SK-N-SH (cell line): ENCODE results near the gene FDPS. TPM values are rescaled to one million over a fixed set of nuclear protein-coding genes. Genes with fewer than 3 reads are reported as not detected.

Source experiments
- CTCF ChIA-PET: fragments of 300-600, 350-600 bp; formaldehyde crosslinking; extraction: SDS; loops from one replicate; lab custom pipeline; 2021; lab: Yijun Ruan, JAX
- POLR2A ChIA-PET: fragments of 350-600 bp; sonication (Branson Sonifier 250); formaldehyde crosslinking; extraction: SDS; loops from one replicate; lab custom pipeline; 2020; ENCODE audit warnings: antibody characterized with exemption, inconsistent platforms; lab: Yijun Ruan, JAX
- DNase-seq: peaks from one replicate; pipeline ENCODE4 v3.0.0; 2012
- H2AFZ ChIP-seq: fragments of 200-600 bp; sonication (generic); 2 replicates; pipeline ENCODE4 v1.8.1; 2016; ENCODE audit warnings: antibody characterized with exemption, mild to moderate bottlenecking, low read depth
- H3F3A ChIP-seq: fragments of 200-600 bp; sonication (generic); replicated peaks from 2 replicates; pipeline ENCODE3; 2016; ENCODE audit warnings: antibody characterized with exemption, mild to moderate bottlenecking; ENCODE audit not compliant: insufficient read depth
- H3K27ac ChIP-seq, 2 experiments: fragments of 200-500 bp in 1 of 2; fragments of 200-600 bp in 1 of 2; sonication (Bioruptor generic) in 1 of 2; sonication (generic), shearing (Covaris generic) in 1 of 2; 2 replicates each; pipeline versions ENCODE4 v1.5.1 to v1.6.1; 2014 to 2016; ENCODE audit warnings: low read depth in 2 of 2, inconsistent platforms in 1 of 2, low read length in 1 of 2, mild to moderate bottlenecking in 1 of 2, mixed read lengths in 1 of 2
- H3K27me3 ChIP-seq: fragments of 200-600 bp; sonication (generic), shearing (Covaris generic); 2 replicates; pipeline ENCODE4 v1.6.1; 2016; ENCODE audit warnings: mixed run types; ENCODE audit not compliant: insufficient read depth
- H3K36me3 ChIP-seq, 2 experiments: fragments of 200-500 bp in 1 of 2; fragments of 200-600 bp in 1 of 2; sonication (Bioruptor generic) in 1 of 2; sonication (generic) in 1 of 2; replicated peaks in 1 of 2; 2 replicates each; pipeline versions ENCODE3 to v1.5.1; 2014 to 2016; ENCODE audit warnings: low read length in 1 of 2, mild to moderate bottlenecking in 1 of 2; ENCODE audit not compliant: insufficient read depth in 2 of 2, control insufficient read depth in 1 of 2
- H3K4me1 ChIP-seq, 2 experiments: fragments of 200-500 bp in 1 of 2; fragments of 200-600 bp in 1 of 2; sonication (Bioruptor generic) in 1 of 2; sonication (generic), shearing (Covaris generic) in 1 of 2; 2 replicates each; pipeline versions ENCODE4 v1.5.1 to v1.6.1; 2014 to 2016; ENCODE audit warnings: low read depth in 1 of 2, low read length in 1 of 2, mixed run types in 1 of 2; ENCODE audit not compliant: insufficient read depth in 2 of 2, control insufficient read depth in 1 of 2
- H3K4me2 ChIP-seq: fragments of 200-600 bp; sonication (generic), shearing (Covaris generic); 2 replicates; pipeline ENCODE4 v1.6.1; 2017; ENCODE audit warnings: mixed run types
- H3K4me3 ChIP-seq, 2 experiments: fragments of 200-500 bp in 1 of 2; fragments of 200-600 bp in 1 of 2; sonication (Bioruptor generic) in 1 of 2; sonication (generic), shearing (Covaris generic) in 1 of 2; 2 replicates each; pipeline versions ENCODE4 v1.5.1 to v1.8.1; 2014 to 2016; ENCODE audit warnings: low read depth in 2 of 2, inconsistent platforms in 1 of 2, low read length in 1 of 2, mild to moderate bottlenecking in 1 of 2, mixed read lengths in 1 of 2, moderate library complexity in 1 of 2
- H3K79me2 ChIP-seq: fragments of 200-600 bp; sonication (generic); 2 replicates; pipeline ENCODE4 v1.8.1; 2017; ENCODE audit warnings: mild to moderate bottlenecking; ENCODE audit not compliant: insufficient read depth
- H3K9ac ChIP-seq: fragments of 200-600 bp; sonication (generic); 2 replicates; pipeline ENCODE4 v1.6.1; 2017; ENCODE audit warnings: mixed run types
- H3K9me2 ChIP-seq: fragments of 200-600 bp; sonication (generic); 2 replicates; pipeline ENCODE4 v1.6.1; 2017; ENCODE audit warnings: mixed run types
- H3K9me3 ChIP-seq: fragments of 200-600 bp; sonication (generic); 2 replicates; pipeline ENCODE4 v1.6.1; 2017; ENCODE audit warnings: mixed run types, mild to moderate bottlenecking, moderate library complexity
- H4K20me1 ChIP-seq: fragments of 200-600 bp; sonication (generic); 2 replicates; pipeline ENCODE4 v1.6.1; 2017; ENCODE audit warnings: mild to moderate bottlenecking, mixed run types; ENCODE audit not compliant: insufficient read depth
- EP300 ChIP-seq, 2 experiments: IDR thresholded peaks; 2 replicates each; pipeline versions ENCODE4 v1.4.0 to v1.6.1; 2012; ENCODE audit warnings: borderline replicate concordance in 1 of 2, low read depth in 1 of 2, low read length in 1 of 2
- EZH2phosphoT487 ChIP-seq: fragments of 200-600 bp; sonication (generic); IDR thresholded peaks from 2 replicates; pipeline ENCODE4 v1.6.1; 2017; ENCODE audit warnings: low read depth, mixed run types, mild to moderate bottlenecking, antibody characterized with exemption, moderate library complexity, borderline replicate concordance
- FOXJ3 ChIP-seq: sonication (generic); formaldehyde crosslinking; IDR thresholded peaks from 2 replicates; pipeline ENCODE4 v1.5.1; 2020; ENCODE audit warnings: mild to moderate bottlenecking, missing genetic modification reagents
- FOXM1 ChIP-seq: IDR thresholded peaks from 2 replicates; pipeline ENCODE4 v1.4.0; 2012; ENCODE audit warnings: low read depth, mild to moderate bottlenecking
- GATA2 ChIP-seq: sonication (generic); formaldehyde crosslinking; IDR thresholded peaks from 2 replicates; pipeline ENCODE4 v1.5.0; 2020; ENCODE audit warnings: mild to moderate bottlenecking, missing genetic modification reagents
- MEF2A ChIP-seq: IDR thresholded peaks from 2 replicates; pipeline ENCODE4 v1.4.0; 2012; ENCODE audit warnings: low read depth, borderline replicate concordance
- RAD21 ChIP-seq: IDR thresholded peaks from 2 replicates; pipeline ENCODE4 v1.6.1; 2012; ENCODE audit warnings: mild to moderate bottlenecking, low read length
- RCOR1 ChIP-seq: fragments of 150-350 bp; IDR thresholded peaks from 2 replicates; pipeline ENCODE4 v1.6.1; 2017; ENCODE audit warnings: antibody characterized with exemption, low read length
- RXRA ChIP-seq: IDR thresholded peaks from 2 replicates; pipeline ENCODE4 v1.4.0; 2012; ENCODE audit warnings: low read depth, mild to moderate bottlenecking, borderline replicate concordance
- SIN3A ChIP-seq: IDR thresholded peaks from 2 replicates; pipeline ENCODE4 v1.6.1; 2012; ENCODE audit warnings: low read depth, mild to moderate bottlenecking, low read length, moderate library complexity, borderline replicate concordance
- TCF12 ChIP-seq: IDR thresholded peaks from 2 replicates; pipeline ENCODE4 v1.4.0; 2012
- TEAD4 ChIP-seq: IDR thresholded peaks from 2 replicates; pipeline ENCODE4 v1.4.0; 2012; ENCODE audit warnings: mild to moderate bottlenecking, borderline replicate concordance; ENCODE audit not compliant: insufficient read depth
- WGBS: methylation state at CpG from one replicate; pipeline ENCODE4 v1.1.6; 2017; ENCODE audit warnings: low lambda C conversion rate; 5-methylcytosine and 5-hydroxymethylcytosine counted together
- polyA plus RNA-seq, 3 experiments: library from polyadenylated mRNA; depleted of rRNA; stranded (reverse); fragments of >200 nt; gene quantifications; 2 replicates each; pipeline ENCODE4 v1.2.3, GENCODE V29; 2012
- TF ChIP-seq, protein P1 (sequence below): fragments of 150-350 bp; IDR thresholded peaks from 2 replicates; pipeline ENCODE4 v1.6.1; 2016; ENCODE audit warnings: mild to moderate bottlenecking, low read depth, low read length
- TF ChIP-seq, protein P2 (sequence below): IDR thresholded peaks from 2 replicates; pipeline ENCODE4 v1.6.1; 2012; ENCODE audit warnings: mild to moderate bottlenecking, low read depth, low read length, moderate library complexity
- TF ChIP-seq, protein P3 (sequence below): IDR thresholded peaks from 2 replicates; pipeline ENCODE4; 2012
- TF ChIP-seq, protein P4 (sequence below): IDR thresholded peaks from 2 replicates; pipeline ENCODE4 v1.4.0; 2012; ENCODE audit warnings: low read depth, borderline replicate concordance
- TF ChIP-seq, protein P5 (sequence below): IDR thresholded peaks from 2 replicates; pipeline ENCODE4 v1.4.0; 2012; ENCODE audit warnings: low read depth
- TF ChIP-seq, protein P6 (sequence below): fragments of 200-600 bp; sonication (generic); IDR thresholded peaks from 2 replicates; pipeline ENCODE4 v1.6.1; 2017; ENCODE audit warnings: antibody characterized with exemption, mild to moderate bottlenecking, moderate library complexity
- TF ChIP-seq, protein P7 (sequence below): IDR thresholded peaks from 2 replicates; pipeline ENCODE4 v1.4.0; 2012; ENCODE audit warnings: low read depth, borderline replicate concordance

The FDPS gene
- polyA plus RNA-seq, 1 of the 3 experiments (the other 2 are of a cell fraction), result 126 TPM

DNA sequence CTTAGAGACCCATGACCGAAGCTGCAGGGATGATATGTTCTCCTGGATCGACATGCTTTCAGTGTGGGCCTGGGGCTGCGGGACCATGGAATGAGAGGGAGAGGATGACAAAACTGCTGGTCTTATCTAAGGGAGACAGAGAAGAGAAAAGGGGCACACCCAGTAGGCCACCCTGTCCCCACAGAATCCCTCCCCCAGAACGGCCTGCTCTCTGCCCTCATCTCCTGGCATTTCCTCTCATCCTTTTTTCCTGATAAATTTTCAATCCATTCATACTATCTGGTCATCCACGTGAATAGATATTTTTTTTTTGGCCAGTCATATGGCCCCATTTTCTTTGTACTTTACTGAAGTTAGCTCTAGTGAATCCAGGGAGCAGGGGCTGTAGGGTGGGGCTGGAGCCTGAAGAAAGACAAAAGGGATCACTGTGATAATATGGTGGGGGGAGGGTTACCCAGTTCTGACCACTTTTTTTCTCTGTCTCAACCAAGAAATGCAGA, 7.3 kb upstream of the FDPS start, which contains the start of gene PKLR:
Gene PKLR (minus strand): TSS at position 97 of the 500 bp plus-strand sequence. CDS start 43 bp downstream, at position 54.
- H3K79me2 ChIP-seq, result no peaks in the 10 kb centered on the region
- H2AFZ ChIP-seq, result no peak within 1 kb of the TSS
- H3K4me2 ChIP-seq, result no peak within 1 kb of the TSS
- no peaks in the 10 kb centered on the region for H3K9me3 ChIP-seq
- no peaks in the 10 kb centered on the region for H3K27me3 ChIP-seq
- POLR2A ChIA-PET, result no interaction called here
- no peaks in the 10 kb centered on the region for H3K4me1 ChIP-seq
- H3K4me3 ChIP-seq, result no peak within 1 kb of the TSS
- no peaks in the 10 kb centered on the region for H4K20me1 ChIP-seq
- H3K36me3 ChIP-seq, result no peaks in the 10 kb centered on the region
- 82% methylated on average over 5 of the region's 5 CpGs for WGBS
- no peaks in the 10 kb centered on the region for H3F3A ChIP-seq
- CTCF ChIA-PET, result interaction anchor here (0.7 to 2.9 kb wide), 4 partner anchors 9 to 861 kb away, joined by 3 to 15 read pairs (median 4); no protein-coding TSS in a partner anchor
- TF ChIP-seq GATA2 (CRISPR knock-in tag) (no peak), MEF2A (no peak), EP300 (IDR thresholded peaks at IDR 0.05; ENCODE audit: borderline replicate concordance in 1 of 2, low read depth in 1 of 2, low read length in 1 of 2) (no peak), SIN3A (no peak), FOXM1 (no peak), EZH2phosphoT487 (no peak), TCF12 (no peak), RCOR1 (no peak), RXRA (no peak), RAD21 (no peak), TEAD4 (no peak), FOXJ3 (CRISPR knock-in tag) (no peak)
- TF ChIP-seq, protein P1, sequence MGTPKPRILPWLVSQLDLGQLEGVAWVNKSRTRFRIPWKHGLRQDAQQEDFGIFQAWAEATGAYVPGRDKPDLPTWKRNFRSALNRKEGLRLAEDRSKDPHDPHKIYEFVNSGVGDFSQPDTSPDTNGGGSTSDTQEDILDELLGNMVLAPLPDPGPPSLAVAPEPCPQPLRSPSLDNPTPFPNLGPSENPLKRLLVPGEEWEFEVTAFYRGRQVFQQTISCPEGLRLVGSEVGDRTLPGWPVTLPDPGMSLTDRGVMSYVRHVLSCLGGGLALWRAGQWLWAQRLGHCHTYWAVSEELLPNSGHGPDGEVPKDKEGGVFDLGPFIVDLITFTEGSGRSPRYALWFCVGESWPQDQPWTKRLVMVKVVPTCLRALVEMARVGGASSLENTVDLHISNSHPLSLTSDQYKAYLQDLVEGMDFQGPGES, result no peak
- TF ChIP-seq, protein P2, sequence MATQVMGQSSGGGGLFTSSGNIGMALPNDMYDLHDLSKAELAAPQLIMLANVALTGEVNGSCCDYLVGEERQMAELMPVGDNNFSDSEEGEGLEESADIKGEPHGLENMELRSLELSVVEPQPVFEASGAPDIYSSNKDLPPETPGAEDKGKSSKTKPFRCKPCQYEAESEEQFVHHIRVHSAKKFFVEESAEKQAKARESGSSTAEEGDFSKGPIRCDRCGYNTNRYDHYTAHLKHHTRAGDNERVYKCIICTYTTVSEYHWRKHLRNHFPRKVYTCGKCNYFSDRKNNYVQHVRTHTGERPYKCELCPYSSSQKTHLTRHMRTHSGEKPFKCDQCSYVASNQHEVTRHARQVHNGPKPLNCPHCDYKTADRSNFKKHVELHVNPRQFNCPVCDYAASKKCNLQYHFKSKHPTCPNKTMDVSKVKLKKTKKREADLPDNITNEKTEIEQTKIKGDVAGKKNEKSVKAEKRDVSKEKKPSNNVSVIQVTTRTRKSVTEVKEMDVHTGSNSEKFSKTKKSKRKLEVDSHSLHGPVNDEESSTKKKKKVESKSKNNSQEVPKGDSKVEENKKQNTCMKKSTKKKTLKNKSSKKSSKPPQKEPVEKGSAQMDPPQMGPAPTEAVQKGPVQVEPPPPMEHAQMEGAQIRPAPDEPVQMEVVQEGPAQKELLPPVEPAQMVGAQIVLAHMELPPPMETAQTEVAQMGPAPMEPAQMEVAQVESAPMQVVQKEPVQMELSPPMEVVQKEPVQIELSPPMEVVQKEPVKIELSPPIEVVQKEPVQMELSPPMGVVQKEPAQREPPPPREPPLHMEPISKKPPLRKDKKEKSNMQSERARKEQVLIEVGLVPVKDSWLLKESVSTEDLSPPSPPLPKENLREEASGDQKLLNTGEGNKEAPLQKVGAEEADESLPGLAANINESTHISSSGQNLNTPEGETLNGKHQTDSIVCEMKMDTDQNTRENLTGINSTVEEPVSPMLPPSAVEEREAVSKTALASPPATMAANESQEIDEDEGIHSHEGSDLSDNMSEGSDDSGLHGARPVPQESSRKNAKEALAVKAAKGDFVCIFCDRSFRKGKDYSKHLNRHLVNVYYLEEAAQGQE, result no peak
- TF ChIP-seq, protein P3, sequence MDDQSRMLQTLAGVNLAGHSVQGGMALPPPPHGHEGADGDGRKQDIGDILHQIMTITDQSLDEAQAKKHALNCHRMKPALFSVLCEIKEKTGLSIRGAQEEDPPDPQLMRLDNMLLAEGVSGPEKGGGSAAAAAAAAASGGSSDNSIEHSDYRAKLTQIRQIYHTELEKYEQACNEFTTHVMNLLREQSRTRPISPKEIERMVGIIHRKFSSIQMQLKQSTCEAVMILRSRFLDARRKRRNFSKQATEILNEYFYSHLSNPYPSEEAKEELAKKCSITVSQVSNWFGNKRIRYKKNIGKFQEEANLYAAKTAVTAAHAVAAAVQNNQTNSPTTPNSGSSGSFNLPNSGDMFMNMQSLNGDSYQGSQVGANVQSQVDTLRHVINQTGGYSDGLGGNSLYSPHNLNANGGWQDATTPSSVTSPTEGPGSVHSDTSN, result no peak
- TF ChIP-seq, protein P4, sequence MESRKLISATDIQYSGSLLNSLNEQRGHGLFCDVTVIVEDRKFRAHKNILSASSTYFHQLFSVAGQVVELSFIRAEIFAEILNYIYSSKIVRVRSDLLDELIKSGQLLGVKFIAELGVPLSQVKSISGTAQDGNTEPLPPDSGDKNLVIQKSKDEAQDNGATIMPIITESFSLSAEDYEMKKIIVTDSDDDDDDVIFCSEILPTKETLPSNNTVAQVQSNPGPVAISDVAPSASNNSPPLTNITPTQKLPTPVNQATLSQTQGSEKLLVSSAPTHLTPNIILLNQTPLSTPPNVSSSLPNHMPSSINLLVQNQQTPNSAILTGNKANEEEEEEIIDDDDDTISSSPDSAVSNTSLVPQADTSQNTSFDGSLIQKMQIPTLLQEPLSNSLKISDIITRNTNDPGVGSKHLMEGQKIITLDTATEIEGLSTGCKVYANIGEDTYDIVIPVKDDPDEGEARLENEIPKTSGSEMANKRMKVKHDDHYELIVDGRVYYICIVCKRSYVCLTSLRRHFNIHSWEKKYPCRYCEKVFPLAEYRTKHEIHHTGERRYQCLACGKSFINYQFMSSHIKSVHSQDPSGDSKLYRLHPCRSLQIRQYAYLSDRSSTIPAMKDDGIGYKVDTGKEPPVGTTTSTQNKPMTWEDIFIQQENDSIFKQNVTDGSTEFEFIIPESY, result no peak
- TF ChIP-seq, protein P5, sequence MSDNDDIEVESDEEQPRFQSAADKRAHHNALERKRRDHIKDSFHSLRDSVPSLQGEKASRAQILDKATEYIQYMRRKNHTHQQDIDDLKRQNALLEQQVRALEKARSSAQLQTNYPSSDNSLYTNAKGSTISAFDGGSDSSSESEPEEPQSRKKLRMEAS, result no peak
- TF ChIP-seq, protein P6, sequence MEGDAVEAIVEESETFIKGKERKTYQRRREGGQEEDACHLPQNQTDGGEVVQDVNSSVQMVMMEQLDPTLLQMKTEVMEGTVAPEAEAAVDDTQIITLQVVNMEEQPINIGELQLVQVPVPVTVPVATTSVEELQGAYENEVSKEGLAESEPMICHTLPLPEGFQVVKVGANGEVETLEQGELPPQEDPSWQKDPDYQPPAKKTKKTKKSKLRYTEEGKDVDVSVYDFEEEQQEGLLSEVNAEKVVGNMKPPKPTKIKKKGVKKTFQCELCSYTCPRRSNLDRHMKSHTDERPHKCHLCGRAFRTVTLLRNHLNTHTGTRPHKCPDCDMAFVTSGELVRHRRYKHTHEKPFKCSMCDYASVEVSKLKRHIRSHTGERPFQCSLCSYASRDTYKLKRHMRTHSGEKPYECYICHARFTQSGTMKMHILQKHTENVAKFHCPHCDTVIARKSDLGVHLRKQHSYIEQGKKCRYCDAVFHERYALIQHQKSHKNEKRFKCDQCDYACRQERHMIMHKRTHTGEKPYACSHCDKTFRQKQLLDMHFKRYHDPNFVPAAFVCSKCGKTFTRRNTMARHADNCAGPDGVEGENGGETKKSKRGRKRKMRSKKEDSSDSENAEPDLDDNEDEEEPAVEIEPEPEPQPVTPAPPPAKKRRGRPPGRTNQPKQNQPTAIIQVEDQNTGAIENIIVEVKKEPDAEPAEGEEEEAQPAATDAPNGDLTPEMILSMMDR, result no peak
- TF ChIP-seq, protein P7, sequence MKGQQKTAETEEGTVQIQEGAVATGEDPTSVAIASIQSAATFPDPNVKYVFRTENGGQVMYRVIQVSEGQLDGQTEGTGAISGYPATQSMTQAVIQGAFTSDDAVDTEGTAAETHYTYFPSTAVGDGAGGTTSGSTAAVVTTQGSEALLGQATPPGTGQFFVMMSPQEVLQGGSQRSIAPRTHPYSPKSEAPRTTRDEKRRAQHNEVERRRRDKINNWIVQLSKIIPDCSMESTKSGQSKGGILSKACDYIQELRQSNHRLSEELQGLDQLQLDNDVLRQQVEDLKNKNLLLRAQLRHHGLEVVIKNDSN, result no peak
- no peaks in the 10 kb centered on the region for H3K9me2 ChIP-seq
- no peak within 1 kb of the TSS for H3K9ac ChIP-seq
- H3K27ac ChIP-seq, result no peak within 1 kb of the TSS
- no peak for DNase-seq
